Effector CD4-positive, alpha-beta T cell (primary cell): ENCODE measurements around the gene MYBPC1.

Source experiments
- DNase-seq: peaks from one replicate; pipeline ENCODE4 v3.0.0-alpha.2; 2020

The MYBPC1 gene

GRCh38 chr12:101604132-101604531 lies 9.4 kb downstream of the MYBPC1 start:
- DNase-seq: no peak

- DNase-seq: no peak
Observed at GRCh38 chr12:101607894-101608293, 13.1 kb downstream of the MYBPC1 start.

GRCh38 chr12:101608301-101609133 lies 13.7 kb downstream of the MYBPC1 start:
- no peak for DNase-seq

- no peak for DNase-seq
Observed at GRCh38 chr12:101609198-101609597, 14.4 kb downstream of the MYBPC1 start.

GRCh38 chr12:101612160-101612916 lies 17.6 kb downstream of the MYBPC1 start:
- DNase-seq: no peak

GRCh38 chr12:101616027-101616494 lies 21.3 kb downstream of the MYBPC1 start:
- DNase-seq: no peak

- DNase-seq: no peak
Observed at GRCh38 chr12:101619026-101619786, 24.4 kb downstream of the MYBPC1 start.

- DNase-seq: no peak
Observed at GRCh38 chr12:101619858-101620761, 25.3 kb downstream of the MYBPC1 start.

- DNase-seq: no peak
Observed at GRCh38 chr12:101620762-101621133, 26.0 kb downstream of the MYBPC1 start.

GRCh38 chr12:101628676-101629075 lies 33.9 kb downstream of the MYBPC1 start:
- DNase-seq: no peak

GRCh38 chr12:101634724-101635123 lies 40.0 kb downstream of the MYBPC1 start:
- no peak for DNase-seq

GRCh38 chr12:101637936-101638335 lies 43.2 kb downstream of the MYBPC1 start:
- no peak for DNase-seq

- DNase-seq: no peak
Observed at GRCh38 chr12:101642115-101643067, 47.6 kb downstream of the MYBPC1 start.

GRCh38 chr12:101647711-101648110 lies 52.9 kb downstream of the MYBPC1 start:
- DNase-seq: no peak

- no peak for DNase-seq
Observed at GRCh38 chr12:101648195-101648594, 53.4 kb downstream of the MYBPC1 start.

- no peak for DNase-seq
Observed at GRCh38 chr12:101650346-101651117, 55.8 kb downstream of the MYBPC1 start.

GRCh38 chr12:101653030-101653429 lies 58.3 kb downstream of the MYBPC1 start:
- no peak for DNase-seq

GRCh38 chr12:101653503-101653902 lies 58.7 kb downstream of the MYBPC1 start:
- no peak for DNase-seq

- no peak for DNase-seq
Observed at GRCh38 chr12:101654442-101654841, 59.7 kb downstream of the MYBPC1 start.

- no peak for DNase-seq
Observed at GRCh38 chr12:101655393-101655792, 60.6 kb downstream of the MYBPC1 start.
